Stimulated activated naive CD8-positive, alpha-beta T cell treated with anti-CD3 and anti-CD28 coated beads, Interleukin-15, Interleukin-2, amounts not matched to agents 100 U/mL and 50 U/mL, for 24 hours (primary cell): Measurements from ENCODE around the gene KCNK3.
"Not testable (repeated sequence)": the region's sequence is repeated elsewhere in the genome, so short reads cannot be mapped to it uniquely, and the experiment has no call there.

ENCODE experiments used
- ATAC-seq: fragments of 150-1000 bp; cut with Tn5 transposase; one replicate; pipeline ENCODE4 v1.10.0; 2021
- DNase-seq: peaks from one replicate; pipeline ENCODE4 v3.0.0; 2021

Gene KCNK3

GRCh38 chr2:26730549-26731344, 38.2 kb downstream of the KCNK3 start:
- ATAC-seq (no peak), DNase-seq (no peak)

- ATAC-seq (no peak), DNase-seq (no peak)
Measured at GRCh38 chr2:26731714-26732113, 39.2 kb downstream of the KCNK3 start.

- DNase-seq (no peak), ATAC-seq (no peak)
Measured at GRCh38 chr2:26732446-26732845, 39.9 kb downstream of the KCNK3 start.

- DNase-seq: no peak
- no peak for ATAC-seq
Measured at GRCh38 chr2:26733413-26733812, 40.9 kb downstream of the KCNK3 start.

- no peak for DNase-seq
- ATAC-seq: no peak
Measured at GRCh38 chr2:26735097-26735496, 42.6 kb downstream of the KCNK3 start.

GRCh38 chr2:26735883-26736588, 43.5 kb downstream of the KCNK3 start:
- ATAC-seq (no peak), DNase-seq (no peak)

GRCh38 chr2:26737221-26737620, 44.7 kb downstream of the KCNK3 start:
- ATAC-seq (no peak), DNase-seq (no peak)

- DNase-seq (no peak), ATAC-seq (no peak)
Measured at GRCh38 chr2:26738481-26738880, 46.0 kb downstream of the KCNK3 start.

- ATAC-seq (no peak), DNase-seq (no peak)
Measured at GRCh38 chr2:26739514-26739913, 47.0 kb downstream of the KCNK3 start.

GRCh38 chr2:26740346-26740745, 47.8 kb downstream of the KCNK3 start:
- ATAC-seq: no peak

GRCh38 chr2:26740890-26741302, 48.4 kb downstream of the KCNK3 start:
- DNase-seq: peak; percentile 40

More at GRCh38 chr2:26740346-26740745, 47.8 kb downstream of the KCNK3 start:
- no peak for DNase-seq

GRCh38 chr2:26742048-26742770, 49.7 kb downstream of the KCNK3 start:
- DNase-seq: no peak
- ATAC-seq: no peak

More at GRCh38 chr2:26740890-26741302, 48.4 kb downstream of the KCNK3 start:
- peak; percentile 67 for ATAC-seq

GRCh38 chr2:26743852-26744251, 51.3 kb downstream of the KCNK3 start:
- ATAC-seq (no peak), DNase-seq (no peak)

GRCh38 chr2:26744953-26745352, 52.4 kb downstream of the KCNK3 start:
- ATAC-seq (no peak), DNase-seq (no peak)

GRCh38 chr2:26745609-26746327, 53.2 kb downstream of the KCNK3 start:
- ATAC-seq (peak; percentile 78), DNase-seq (peak; percentile 88)

GRCh38 chr2:26746934-26747333, 54.4 kb downstream of the KCNK3 start:
- DNase-seq: no peak
- ATAC-seq: no peak

- ATAC-seq: not testable (repeated sequence)
Measured at GRCh38 chr2:26749787-26750420, 57.4 kb downstream of the KCNK3 start.

GRCh38 chr2:26750467-26750866, 57.9 kb downstream of the KCNK3 start:
- not testable (repeated sequence) for DNase-seq, ATAC-seq

More at GRCh38 chr2:26749787-26750420, 57.4 kb downstream of the KCNK3 start:
- DNase-seq: not testable (repeated sequence)

GRCh38 chr2:26752656-26753055, 60.1 kb downstream of the KCNK3 start:
- DNase-seq: no peak
- no peak for ATAC-seq

- ATAC-seq (no peak), DNase-seq (no peak)
Measured at GRCh38 chr2:26754539-26754938, 62.0 kb downstream of the KCNK3 start.

- ATAC-seq (no peak), DNase-seq (no peak)
Measured at GRCh38 chr2:26754972-26755670, 62.6 kb downstream of the KCNK3 start.
